GM19372 (cell line): ENCODE measurements around the gene ST8SIA4.

Source experiments
- ATAC-seq: cut with Tn5 transposase; IDR thresholded peaks from one replicate; pipeline ENCODE4 v1.9.1; 2021; ENCODE audit warnings: mild to moderate bottlenecking, low read depth, moderate library complexity; ENCODE audit not compliant: unreplicated experiment

The ST8SIA4 gene

GRCh38 chr5:100872408-100873190, 30.5 kb downstream of the ST8SIA4 start:
- no peak for ATAC-seq

- ATAC-seq: no peak
Measured at GRCh38 chr5:100867039-100867562, 36.0 kb downstream of the ST8SIA4 start.

- ATAC-seq: no peak
Measured at GRCh38 chr5:100864931-100865330, 38.2 kb downstream of the ST8SIA4 start.

GRCh38 chr5:100863739-100864138, 39.3 kb downstream of the ST8SIA4 start:
- ATAC-seq: no peak

GRCh38 chr5:100861148-100861547, 41.9 kb downstream of the ST8SIA4 start:
- ATAC-seq: no peak

- ATAC-seq: peak; percentile 44
Measured at GRCh38 chr5:100860407-100860806, 42.7 kb downstream of the ST8SIA4 start.

- no peak for ATAC-seq
Measured at GRCh38 chr5:100858987-100859545, 44.0 kb downstream of the ST8SIA4 start.

GRCh38 chr5:100856462-100856861, 46.6 kb downstream of the ST8SIA4 start:
- ATAC-seq: no peak

- no peak for ATAC-seq
Measured at GRCh38 chr5:100855937-100856430, 47.1 kb downstream of the ST8SIA4 start.

GRCh38 chr5:100855295-100855694, 47.8 kb downstream of the ST8SIA4 start:
- no peak for ATAC-seq

GRCh38 chr5:100854591-100854990, 48.5 kb downstream of the ST8SIA4 start:
- ATAC-seq: no peak

- no peak for ATAC-seq
Measured at GRCh38 chr5:100853582-100853981, 49.5 kb downstream of the ST8SIA4 start.

- peak; percentile 93 for ATAC-seq
Measured at GRCh38 chr5:100852988-100853449, 50.1 kb downstream of the ST8SIA4 start.

- ATAC-seq: no peak
Measured at GRCh38 chr5:100852051-100852450, 51.0 kb downstream of the ST8SIA4 start.

- ATAC-seq: no peak
Measured at GRCh38 chr5:100846772-100847171, 56.3 kb downstream of the ST8SIA4 start.

GRCh38 chr5:100842080-100842479, 61.0 kb downstream of the ST8SIA4 start:
- ATAC-seq: no peak

GRCh38 chr5:100841358-100842076, 61.6 kb downstream of the ST8SIA4 start:
- ATAC-seq: no peak

- ATAC-seq: peak; percentile 34
Measured at GRCh38 chr5:100840789-100841188, 62.3 kb downstream of the ST8SIA4 start.

- peak; percentile 67 for ATAC-seq
Measured at GRCh38 chr5:100840370-100840769, 62.7 kb downstream of the ST8SIA4 start.

- ATAC-seq: no peak
Measured at GRCh38 chr5:100838048-100838473, 65.0 kb downstream of the ST8SIA4 start.

- ATAC-seq: no peak
Measured at GRCh38 chr5:100834519-100834918, 68.6 kb downstream of the ST8SIA4 start.
